ENCODE data around the gene RDH5.

RDH5 gene, protein sequence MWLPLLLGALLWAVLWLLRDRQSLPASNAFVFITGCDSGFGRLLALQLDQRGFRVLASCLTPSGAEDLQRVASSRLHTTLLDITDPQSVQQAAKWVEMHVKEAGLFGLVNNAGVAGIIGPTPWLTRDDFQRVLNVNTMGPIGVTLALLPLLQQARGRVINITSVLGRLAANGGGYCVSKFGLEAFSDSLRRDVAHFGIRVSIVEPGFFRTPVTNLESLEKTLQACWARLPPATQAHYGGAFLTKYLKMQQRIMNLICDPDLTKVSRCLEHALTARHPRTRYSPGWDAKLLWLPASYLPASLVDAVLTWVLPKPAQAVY

DNA sequence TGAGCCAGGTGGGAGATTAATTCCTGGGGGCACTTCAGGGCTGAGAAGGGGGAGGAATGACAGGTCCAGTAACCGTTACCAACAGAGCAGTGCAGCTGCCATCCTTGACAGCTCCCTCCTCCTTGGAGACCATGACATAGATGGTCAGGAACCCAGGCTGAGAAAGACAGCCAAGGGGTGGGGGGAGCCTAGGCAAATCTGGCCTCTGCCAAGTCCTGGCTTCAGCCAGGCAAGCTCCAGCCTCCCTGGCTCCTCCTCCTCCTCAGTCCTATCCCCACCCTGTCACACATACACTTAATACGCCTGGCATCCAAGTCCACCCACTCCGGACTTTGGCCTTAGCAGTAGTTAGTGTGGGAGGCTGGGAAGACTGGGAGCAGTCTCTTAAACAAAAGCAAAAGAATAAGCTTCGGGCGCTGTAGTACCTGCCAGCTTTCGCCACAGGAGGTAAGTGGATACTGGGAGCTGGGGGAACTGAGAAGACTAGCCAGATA lies at the start of gene RDH5:
TSS of gene RDH5 (plus strand) at position 323 of the 494 bp plus-strand sequence. CDS start 792 bp downstream, outside the sequence.
- no peak for DNase-seq

DNA sequence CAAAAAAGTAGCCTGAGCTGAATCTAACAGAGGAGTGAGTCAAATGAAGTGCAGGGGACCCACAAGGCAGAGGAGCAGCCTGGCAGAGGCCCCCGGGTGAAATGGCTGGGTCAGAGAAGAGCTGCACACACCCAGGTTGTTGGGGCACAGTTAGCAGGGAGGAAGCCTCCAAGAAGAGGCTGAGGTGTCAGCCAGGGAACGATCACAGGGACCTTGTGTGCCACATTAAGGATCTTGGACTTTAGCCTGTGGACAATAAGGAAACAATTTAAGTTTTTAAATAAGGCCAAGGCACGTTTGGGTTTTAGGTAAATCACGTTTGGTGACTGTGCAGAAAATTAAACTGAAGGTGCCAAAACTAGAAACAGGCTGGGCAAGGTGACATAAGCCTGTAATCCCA lies 48.4 kb upstream of the RDH5 start:
- DNase-seq, result no peak

DNA sequence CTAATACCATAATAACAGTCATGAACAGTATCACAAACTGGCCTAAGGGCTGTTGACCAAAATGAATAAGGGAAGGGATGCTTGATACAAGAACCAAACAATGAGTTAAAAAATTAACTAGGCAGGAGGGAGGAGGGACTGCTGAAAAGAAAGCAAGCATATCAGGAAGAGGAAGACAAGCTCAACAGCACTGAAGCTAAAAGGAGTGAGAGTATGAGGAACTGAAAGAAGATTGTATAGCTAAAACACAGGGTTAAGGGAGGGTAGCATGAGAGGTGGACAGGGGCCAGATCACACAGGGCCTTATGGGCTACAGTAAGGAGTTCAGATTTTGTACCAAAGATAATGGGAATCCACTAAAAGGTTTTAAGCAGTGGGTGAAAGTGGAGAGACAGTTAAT lies 46.6 kb upstream of the RDH5 start:
- no peak for DNase-seq

DNA sequence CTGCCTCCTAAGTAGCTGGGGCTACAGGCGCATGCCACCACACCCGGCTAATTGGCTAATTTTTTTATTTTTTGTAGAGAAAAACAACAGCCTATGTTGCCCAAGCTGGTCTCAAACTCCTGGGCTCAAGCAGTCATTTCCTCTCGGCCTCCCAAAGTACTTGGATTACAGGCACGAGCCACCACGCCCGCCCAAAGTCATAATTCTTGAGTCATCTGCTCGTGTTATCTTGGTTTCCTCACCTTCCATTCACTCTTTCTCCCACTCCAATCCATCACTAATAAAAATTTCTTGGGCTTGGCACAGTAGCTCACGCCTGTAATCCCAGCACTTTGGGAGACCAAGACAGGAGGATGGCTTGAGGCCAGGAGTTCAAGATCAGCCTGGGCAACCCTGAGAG lies 44.5 kb upstream of the RDH5 start:
- DNase-seq, result no peak

DNA sequence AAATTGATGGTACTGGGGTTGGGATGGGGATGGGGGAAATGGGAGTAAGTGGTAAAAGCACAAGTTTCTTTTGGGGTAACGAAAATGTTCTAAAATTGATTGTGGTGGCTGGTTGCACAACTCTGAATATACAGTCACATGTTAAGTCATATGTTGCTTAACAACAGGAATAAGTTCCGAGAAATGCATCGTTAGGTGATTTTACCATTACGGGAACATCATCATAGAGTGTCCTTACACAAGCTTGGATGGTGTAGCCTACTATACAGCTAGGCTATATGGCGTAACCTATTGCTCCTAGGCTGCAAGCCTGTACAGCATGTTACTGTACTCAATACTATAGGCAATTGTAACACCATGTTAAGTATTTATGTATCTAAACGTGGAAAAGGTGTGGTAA lies 43.5 kb upstream of the RDH5 start:
- DNase-seq, result no peak

DNA sequence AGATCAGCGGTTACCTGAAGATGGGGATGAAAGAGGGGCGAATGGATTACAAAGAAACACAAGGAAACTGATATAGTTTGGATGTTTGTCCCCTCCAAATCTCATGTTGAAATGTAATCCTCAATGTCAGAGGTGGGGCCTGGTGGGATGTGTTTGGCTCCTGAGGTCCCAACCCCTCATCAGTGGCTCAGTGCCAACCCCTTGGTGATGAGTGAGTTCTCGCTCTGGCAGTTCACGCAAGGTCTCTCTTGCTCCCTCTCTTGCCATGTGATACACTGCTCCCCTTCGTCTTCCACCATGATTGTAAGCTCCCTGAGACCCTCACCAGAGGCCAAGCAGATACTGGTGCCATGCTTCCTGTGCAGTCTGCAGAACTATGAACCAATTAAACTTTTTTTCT lies 40.5 kb upstream of the RDH5 start:
- DNase-seq, result no peak

DNA sequence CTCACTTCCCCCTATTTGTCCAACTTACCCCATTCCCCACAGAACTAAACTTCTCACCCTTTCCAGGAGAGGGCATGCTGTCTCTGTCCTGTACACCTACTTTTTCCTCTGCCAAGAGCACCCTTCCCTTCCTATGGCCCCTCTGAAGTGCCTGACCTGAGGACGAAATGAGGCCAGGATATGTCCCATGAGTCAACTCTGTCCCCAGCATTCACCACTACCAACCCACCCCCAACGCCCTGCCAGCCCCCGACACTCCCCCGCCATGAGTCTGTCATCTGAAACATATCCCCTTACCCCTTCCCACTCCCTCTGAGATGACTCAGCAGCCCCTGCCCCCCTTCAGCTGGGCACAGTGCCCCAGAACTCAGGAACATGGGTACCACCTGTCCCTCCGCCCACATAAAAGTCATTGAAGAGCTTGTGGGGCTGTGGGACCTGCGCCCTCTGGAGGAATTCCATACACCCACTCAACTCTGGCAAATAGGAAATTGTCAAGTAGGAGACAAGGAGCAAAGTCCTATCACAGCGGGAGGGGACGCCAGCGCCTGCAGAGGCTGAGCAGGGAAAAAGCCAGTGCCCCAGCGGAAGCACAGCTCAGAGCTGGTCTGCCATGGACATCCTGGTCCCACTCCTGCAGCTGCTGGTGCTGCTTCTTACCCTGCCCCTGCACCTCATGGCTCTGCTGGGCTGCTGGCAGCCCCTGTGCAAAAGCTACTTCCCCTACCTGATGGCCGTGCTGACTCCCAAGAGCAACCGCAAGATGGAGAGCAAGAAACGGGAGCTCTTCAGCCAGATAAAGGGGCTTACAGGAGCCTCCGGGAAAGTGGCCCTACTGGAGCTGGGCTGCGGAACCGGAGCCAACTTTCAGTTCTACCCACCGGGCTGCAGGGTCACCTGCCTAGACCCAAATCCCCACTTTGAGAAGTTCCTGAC lies 38.8 kb upstream of the RDH5 start:
- peak; percentile 67 for DNase-seq

DNA sequence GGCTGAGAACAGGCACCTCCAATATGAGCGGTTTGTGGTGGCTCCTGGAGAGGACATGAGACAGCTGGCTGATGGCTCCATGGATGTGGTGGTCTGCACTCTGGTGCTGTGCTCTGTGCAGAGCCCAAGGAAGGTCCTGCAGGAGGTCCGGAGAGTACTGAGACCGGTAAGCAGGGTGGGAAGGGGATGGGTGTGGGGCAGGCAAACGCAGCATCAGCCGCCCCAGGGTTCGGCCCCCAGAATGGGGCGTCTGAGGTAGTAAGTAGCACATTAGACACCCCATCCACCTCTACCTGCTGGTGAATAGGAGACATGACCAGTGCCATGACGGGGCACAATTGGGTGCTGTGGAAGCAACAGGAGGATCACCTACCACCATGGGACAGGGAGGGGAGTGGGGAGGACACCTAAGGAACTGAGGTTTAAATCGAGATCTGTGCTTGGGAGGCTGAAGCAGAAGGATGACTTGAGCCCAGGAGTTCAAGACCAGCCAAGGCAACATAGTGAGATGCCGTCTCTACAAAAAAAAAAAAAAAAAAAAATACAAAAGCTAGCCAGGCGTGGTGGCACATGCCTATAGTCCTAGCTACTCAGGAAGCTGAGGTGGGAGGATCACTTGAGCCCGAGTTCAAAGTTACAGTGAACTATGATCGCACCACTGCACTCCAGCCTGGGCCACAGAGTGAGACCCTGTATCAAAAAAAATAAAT lies 38.0 kb upstream of the RDH5 start:
- no peak for DNase-seq

DNA sequence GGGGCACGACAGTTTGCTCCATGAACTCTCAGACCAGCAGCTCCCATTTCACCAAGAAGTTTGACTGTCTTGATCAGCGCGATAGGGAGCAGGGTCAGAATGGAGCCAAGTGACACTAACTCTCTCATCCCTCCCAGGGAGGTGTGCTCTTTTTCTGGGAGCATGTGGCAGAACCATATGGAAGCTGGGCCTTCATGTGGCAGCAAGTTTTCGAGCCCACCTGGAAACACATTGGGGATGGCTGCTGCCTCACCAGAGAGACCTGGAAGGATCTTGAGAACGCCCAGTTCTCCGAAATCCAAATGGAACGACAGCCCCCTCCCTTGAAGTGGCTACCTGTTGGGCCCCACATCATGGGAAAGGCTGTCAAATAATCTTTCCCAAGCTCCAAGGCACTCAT lies 36.5 kb upstream of the RDH5 start:
- no peak for DNase-seq

DNA sequence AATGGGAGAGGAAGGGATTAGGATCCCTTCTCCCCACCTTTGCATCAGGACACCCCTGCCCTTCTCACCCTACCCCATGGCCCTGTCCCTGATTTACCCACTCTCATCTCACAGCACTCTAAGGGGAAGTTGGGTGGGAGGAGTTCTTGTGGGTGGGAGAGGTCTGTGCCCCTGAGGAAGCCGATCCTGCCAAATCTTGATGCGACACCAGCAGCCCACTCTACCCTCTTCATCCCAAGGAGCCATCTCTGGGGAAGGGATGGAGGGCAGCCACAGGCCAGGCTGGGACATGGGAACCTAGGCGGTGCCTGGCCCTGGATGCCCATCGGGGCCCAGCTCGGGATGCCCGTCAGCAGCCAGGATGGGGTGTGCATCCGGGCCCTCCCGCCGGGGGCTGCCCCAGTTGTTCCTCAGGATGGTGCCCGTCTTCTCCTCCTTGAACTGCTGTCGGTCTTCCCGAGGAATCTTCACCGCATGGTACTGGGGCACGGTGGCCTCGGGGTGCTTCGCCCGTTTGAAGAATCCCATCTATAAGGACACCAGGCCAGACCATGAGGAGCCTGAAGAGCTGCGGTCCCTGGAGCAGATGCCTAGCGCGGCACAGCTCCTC lies 35.3 kb upstream of the RDH5 start:
- no peak for DNase-seq

DNA sequence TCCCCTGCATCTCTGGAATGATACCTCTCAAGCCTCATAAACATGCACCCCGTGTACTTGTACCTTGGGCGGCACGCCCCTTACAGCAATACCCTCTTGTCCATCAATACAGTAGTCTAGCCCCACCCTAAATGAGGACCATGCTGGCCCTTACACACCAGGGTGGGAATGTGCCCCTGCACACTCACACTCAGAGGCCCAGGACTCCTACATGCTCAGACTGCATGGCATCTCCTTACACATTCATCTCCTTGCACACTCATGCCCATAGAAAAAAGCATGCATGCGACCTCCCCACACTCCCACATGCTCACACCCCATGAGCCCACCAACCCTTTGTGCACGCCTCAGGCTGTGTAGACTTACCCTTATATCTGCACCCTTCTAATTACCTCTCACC lies 34.5 kb upstream of the RDH5 start:
- no peak for DNase-seq

DNA sequence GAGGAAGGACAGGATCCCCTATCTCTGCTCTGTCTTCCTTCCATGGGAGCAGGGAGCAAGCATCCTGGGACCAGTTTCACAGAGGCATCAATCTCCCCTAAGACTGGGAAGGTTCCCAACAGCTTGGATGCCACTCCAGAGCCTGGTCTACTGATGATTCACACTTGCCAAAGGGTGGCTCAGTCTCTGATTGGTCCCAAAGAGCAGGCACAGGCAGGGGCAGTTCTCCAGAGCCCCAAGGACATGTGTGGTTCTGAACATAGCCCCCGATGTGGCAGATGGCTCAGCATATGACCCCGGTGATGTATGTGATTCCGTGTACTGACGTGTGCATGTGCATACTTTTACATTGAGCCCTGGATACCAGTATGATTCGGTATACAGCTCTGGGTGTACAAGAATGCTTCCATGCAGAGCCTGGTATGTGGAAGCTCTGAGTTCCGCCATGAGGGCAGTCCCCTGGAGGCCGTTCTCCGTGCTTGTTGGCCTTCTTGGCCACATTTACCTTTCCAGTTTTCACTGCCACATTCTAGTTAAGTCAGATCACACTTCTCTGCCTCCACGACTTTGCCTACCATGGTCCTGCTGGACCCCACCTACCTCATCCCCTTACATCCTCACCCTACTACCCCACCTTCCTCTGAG lies 33.7 kb upstream of the RDH5 start:
- DNase-seq, result no peak

DNA sequence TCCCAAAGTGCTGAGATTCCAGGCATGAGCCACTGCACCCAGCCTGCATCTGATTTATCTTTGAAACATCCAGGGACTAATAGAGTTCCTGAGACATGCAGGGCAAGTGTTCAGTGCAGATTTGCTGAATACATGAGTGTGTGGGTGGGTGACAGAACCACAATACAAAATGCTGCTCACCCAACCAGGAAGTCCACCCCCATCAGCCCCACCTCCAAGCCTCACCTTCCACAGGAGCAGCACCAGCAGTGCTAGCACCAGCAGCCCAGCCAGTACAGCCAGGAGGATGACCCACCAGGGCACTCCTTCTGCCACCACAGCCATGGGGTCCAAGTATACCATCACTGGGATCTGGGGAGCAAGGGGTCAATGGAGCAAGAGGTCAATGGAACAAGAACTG lies 32.4 kb upstream of the RDH5 start:
- DNase-seq, result no peak

DNA sequence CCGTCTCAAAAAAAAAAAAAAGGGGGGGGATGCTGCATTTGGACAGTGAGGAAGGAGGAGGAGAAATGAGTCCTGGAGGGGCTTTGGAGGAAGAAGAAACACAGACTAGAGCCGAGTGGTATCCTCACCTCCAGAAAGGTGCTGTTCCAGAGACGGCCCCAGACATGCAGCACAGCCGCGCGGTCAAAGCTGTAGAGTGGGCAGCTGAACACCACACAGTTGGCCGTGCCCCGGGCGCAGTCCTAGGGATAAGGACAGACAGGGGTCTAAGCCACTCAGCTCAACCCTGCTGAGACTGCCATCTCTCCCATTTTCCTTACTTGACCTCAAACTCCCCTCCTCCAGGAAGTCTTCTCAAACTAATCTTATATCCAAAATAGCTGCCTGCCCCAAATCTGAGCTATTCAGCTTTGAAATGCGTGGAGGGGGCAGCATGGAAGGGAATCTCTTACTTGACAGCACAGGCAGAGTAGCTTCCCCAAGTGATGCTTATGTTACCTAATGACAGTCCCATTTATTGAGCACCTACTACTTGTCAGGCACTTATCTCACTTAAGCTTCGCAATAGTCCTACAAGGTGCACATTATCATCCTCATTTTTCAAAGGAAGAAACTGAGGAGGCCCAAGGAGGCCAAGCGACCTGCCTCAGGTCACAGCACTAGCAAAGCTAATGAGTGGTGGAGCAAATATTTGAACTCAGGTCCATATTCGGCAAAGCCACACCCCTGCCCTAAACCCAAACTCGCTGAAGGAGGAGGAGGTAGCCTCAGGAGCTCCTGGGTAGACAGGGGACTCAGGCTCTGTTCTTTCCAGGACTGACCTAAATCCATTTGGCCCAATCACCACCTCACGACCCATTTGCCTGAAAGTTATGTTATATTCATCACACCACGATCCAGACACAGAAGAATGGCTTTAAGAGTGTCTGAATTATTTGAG lies 31.2 kb upstream of the RDH5 start:
- DNase-seq, result no peak

DNA sequence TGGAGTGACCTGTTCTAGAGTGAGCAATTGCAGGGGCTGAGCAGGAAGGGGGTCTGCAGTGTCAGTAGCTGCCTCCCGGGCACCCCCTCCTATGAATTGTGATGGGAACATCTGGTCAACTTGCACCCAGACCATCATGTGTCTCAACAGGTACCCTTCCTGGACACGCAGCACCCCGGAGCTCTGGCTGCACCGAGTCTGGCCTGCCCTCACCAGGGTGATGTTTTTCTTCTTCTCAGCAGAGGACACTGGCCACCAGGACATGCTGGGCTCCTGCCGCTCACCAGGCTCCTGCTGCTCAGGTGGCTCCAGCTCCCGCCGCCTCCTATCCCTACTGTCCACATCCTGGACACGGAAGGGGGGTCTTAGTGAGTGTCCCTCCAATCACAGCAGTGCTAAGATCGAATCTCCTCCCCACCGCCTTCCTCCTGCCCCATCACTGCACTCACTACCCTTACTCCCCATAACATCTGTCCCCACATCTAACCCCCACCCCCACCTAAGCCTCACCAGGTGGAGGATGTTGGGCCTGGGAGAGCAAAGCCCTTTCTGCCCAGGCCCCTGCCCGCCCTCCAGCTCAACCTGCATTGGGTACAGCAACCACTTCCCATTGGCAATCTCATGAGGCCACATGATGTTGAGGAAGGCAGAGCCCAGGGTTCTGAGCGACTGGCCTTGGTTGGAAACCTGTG lies 27.4 kb upstream of the RDH5 start:
- no peak for DNase-seq

DNA sequence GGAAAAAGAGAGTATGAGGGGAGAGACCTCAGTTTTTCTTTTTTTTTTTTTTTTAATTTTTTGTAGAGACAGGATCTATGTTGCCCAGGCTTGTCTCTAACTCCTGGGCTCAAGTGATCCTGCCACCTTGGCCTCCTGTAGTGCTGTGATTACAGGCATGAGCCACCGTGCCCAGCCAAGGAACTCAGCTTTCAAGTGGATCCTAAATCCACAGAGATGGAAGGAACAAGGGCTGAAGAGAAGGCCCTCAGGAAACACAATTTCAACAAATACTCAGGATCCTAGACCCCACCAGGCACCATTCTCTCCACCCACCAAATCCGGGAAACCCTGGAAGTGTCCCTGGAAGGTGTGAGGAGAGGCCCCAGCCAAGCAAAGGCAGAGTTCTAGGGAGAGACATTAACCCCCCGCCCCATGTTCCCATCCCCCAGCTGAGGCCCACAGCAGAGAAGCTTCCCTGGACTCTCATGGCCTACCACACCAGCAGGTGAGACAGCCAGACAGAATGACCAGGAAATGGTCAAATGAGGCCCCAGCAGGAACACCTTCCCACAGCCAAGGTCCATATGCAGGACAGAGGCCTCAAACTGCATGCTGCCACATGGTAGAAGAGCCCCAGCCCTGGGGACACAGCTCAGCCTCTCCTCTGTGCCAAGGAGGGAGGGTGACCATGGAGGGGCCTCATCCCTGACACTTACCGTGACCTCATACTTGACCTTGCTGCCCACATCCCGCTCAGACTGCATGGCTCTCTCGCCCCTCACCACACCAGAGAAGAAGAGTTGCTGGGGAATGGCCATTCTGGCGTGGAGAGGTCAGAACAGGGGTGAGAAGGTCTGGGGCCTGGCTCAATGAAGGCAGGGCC lies 26.6 kb upstream of the RDH5 start:
- no peak for DNase-seq

DNA sequence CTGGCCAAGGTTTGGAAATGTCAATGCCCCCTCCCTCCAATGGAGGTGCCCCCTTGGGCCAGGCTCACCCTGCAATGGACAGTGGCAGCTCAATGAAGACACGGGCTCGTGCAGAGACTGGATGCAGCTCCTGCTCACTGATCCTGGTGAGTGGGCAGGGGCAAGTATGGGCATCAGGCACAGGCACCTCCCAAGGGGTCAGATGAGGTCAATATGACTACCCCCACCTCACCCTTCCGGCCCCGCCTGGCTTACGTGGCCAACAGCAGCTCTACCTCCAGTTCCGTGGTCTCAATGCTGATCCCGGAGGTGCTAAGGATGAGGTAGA lies 26.0 kb upstream of the RDH5 start:
- no peak for DNase-seq

DNA sequence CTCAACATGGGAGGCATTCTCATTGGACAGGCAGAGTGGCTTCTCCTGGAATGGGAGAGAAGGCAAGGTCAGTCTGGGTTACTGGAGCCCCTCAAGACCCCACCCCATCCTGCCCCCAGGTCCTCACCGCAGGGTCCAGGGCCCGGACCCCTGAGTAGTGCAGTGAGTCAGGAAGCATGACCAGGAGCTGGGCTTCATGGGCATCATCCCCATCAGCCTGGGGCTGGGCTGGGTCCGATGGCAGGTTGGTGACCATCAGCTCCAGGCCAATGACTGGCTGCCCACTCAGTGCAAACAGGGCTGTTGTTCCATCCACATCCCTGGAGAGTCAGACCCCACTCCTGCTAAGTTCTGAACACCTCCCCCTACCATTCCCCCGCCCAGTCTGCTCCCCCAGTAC lies 25.5 kb upstream of the RDH5 start:
- DNase-seq, result no peak

DNA sequence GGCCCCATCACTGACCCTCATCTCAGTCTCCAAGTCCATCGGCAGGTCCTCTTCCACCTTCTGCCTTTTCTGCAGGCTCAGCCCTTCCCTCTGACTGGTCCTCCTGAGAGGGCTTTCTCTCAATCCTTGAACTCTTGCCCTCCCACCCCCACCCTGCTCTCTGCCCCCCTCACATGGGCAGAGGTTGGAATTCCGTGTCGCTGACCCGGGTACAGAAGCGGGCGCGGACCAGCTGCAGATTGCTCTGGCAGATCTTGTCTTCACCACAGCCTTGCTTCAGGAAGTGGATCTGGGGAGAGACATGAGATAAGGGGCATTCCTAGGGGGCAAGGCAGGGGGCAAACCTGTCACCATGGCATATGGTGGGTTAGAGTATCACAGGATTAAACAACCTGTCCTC lies 24.8 kb upstream of the RDH5 start:
- no peak for DNase-seq

DNA sequence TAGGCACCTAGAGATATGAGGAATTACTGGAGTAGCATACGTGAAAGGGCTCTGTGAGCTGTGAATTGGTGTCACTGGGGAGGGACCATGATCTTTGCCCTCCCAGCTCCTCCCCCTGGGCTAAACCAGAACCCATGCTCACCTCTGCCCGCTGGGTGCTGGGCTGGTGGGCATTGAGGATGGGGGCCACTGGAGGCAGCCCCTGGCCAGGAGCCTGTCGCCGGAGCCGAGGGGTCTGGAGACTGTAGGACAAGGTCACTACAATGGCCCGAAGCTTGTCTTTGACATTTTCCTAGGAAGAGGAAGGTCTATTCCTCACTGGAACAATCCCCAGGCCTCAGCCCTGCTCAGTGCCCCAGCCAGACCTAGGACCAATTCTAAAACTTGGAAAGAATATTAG lies 24.1 kb upstream of the RDH5 start:
- DNase-seq, result no peak

All from retina (tissue), 1 donor.